ENCODE measurements around the gene DPP9.

DNA sequence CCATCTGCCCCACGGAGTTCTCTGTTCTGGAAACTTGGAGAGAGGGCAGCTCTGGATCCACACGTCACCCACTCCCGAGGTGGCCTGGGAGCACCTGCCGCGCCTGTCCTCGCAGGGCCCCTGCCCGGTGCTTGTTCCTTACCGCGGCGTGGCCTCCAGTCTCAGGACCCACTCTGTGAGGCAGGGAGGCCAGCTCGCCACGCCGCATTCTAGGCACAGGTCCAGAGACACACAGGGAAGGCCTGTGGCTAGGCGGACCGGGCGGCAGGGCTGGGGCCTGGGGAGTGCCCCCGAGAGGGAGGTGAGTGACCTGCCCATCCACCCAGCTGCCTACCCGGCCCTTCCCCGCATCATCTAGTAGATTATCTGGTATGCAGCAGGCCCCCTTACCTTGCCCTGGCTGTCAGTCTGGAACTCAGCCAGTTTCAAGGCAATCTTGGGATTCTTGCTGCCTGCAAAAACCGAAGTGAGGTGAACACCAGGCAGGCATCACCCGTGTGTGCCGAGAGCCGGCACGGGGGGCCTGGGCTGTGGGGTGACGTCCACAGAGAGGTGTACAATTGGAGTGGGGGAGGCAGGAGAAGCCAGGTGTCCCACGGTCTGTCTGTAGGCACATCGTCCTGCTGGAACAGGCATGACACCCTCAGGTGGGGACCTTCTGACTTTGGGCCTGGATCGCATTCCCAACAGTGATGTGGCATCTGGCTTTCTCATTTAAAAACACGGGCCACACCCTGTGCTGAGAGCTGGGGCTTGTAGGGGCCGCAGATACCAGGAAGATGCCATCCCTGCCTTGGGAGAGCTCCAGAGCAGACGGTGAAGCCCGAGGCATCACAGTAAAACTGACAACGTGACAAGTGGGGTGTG is 23.6 kb downstream of the DPP9 start:
- TF ChIP-seq, protein P1, sequence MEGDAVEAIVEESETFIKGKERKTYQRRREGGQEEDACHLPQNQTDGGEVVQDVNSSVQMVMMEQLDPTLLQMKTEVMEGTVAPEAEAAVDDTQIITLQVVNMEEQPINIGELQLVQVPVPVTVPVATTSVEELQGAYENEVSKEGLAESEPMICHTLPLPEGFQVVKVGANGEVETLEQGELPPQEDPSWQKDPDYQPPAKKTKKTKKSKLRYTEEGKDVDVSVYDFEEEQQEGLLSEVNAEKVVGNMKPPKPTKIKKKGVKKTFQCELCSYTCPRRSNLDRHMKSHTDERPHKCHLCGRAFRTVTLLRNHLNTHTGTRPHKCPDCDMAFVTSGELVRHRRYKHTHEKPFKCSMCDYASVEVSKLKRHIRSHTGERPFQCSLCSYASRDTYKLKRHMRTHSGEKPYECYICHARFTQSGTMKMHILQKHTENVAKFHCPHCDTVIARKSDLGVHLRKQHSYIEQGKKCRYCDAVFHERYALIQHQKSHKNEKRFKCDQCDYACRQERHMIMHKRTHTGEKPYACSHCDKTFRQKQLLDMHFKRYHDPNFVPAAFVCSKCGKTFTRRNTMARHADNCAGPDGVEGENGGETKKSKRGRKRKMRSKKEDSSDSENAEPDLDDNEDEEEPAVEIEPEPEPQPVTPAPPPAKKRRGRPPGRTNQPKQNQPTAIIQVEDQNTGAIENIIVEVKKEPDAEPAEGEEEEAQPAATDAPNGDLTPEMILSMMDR (conservative IDR thresholded peaks at IDR 0.05; ENCODE audit: low read length): no peak
- no peak for TF ChIP-seq EZH2phosphoT487 (IDR thresholded peaks at IDR 0.05; ENCODE audit: borderline replicate concordance, low read depth, low read length)

Measured in OCI-LY7 (cell line).